Mesenchymal stem cell (in vitro differentiated cells and primary cell): ENCODE data around the gene SLC7A7.
"Not testable (repeated sequence)": the region's sequence is repeated elsewhere in the genome, so short reads cannot be mapped to it uniquely, and the experiment has no call there.

Source experiments
- DNase-seq: peaks from one replicate; pipeline ENCODE4 v3.0.0-alpha.2; 2013
- H2AFZ ChIP-seq: one replicate; pipeline ENCODE4 v1.6.1; 2013; ENCODE audit warnings: low read depth, mild to moderate bottlenecking, control low read depth, inconsistent platforms, low read length, moderate library complexity
- H2AK5ac ChIP-seq: 2 replicates; pipeline ENCODE4 v1.6.1; 2013; ENCODE audit warnings: low read length, moderate library complexity, mild to moderate bottlenecking, inconsistent platforms; ENCODE audit not compliant: severe bottlenecking
- H2BK120ac ChIP-seq: one replicate; pipeline ENCODE4 v1.6.1; 2013; ENCODE audit warnings: low read depth, mild to moderate bottlenecking, inconsistent platforms, low read length, moderate library complexity
- H2BK12ac ChIP-seq, 2 experiments: one replicate each; pipeline ENCODE4 v1.6.1; 2013; ENCODE audit warnings: inconsistent platforms in 2 of 2, low read length in 2 of 2, mild to moderate bottlenecking in 2 of 2, moderate library complexity in 2 of 2, control low read depth in 1 of 2
- H2BK15ac ChIP-seq: one replicate; pipeline ENCODE4 v1.6.1; 2013; ENCODE audit warnings: mild to moderate bottlenecking, low read depth, inconsistent platforms; ENCODE audit not compliant: poor library complexity, severe bottlenecking
- H2BK5ac ChIP-seq: 2 replicates; pipeline ENCODE4 v1.6.1; 2013; ENCODE audit warnings: low read depth, mild to moderate bottlenecking, low read length, control low read depth, inconsistent platforms; ENCODE audit not compliant: poor library complexity, severe bottlenecking
- H3K14ac ChIP-seq, 2 experiments: one replicate each; pipeline ENCODE4 v1.6.1; 2013; ENCODE audit warnings: inconsistent platforms in 2 of 2, low read length in 2 of 2, control low read depth in 1 of 2, mild to moderate bottlenecking in 1 of 2, moderate library complexity in 1 of 2
- H3K18ac ChIP-seq, 2 experiments: one replicate each; pipeline ENCODE4 v1.6.1; 2013; ENCODE audit warnings: inconsistent platforms in 2 of 2, low read length in 2 of 2, control low read depth in 1 of 2, low read depth in 1 of 2, mild to moderate bottlenecking in 1 of 2
- H3K23ac ChIP-seq, 2 experiments: one replicate each; pipeline ENCODE4 v1.6.1; 2013; ENCODE audit warnings: inconsistent platforms in 2 of 2, low read length in 2 of 2, mild to moderate bottlenecking in 2 of 2, moderate library complexity in 2 of 2, control low read depth in 1 of 2
- H3K27ac ChIP-seq: 2 replicates; pipeline ENCODE4 v1.5.1; 2013; ENCODE audit warnings: mild to moderate bottlenecking, moderate library complexity, low read length, control low read depth, inconsistent platforms; ENCODE audit not compliant: poor library complexity, severe bottlenecking
- H3K27me3 ChIP-seq, 2 experiments: 2 replicates each; pipeline versions ENCODE4 v1.6.1 to v1.7.0; 2013; ENCODE audit warnings: low read length in 2 of 2, mild to moderate bottlenecking in 2 of 2, moderate library complexity in 2 of 2, control low read depth in 1 of 2, inconsistent platforms in 1 of 2; ENCODE audit not compliant: control insufficient read depth in 1 of 2, insufficient read depth in 1 of 2
- H3K36me3 ChIP-seq, 2 experiments: 2 replicates each; pipeline versions ENCODE4 v1.6.1 to v1.7.0; 2013; ENCODE audit warnings: low read length in 2 of 2, control low read depth in 1 of 2, inconsistent platforms in 1 of 2, low read depth in 1 of 2, mild to moderate bottlenecking in 1 of 2; ENCODE audit not compliant: insufficient read depth in 2 of 2, control insufficient read depth in 1 of 2
- H3K4ac ChIP-seq, 2 experiments: one replicate each; pipeline ENCODE4 v1.6.1; 2013; ENCODE audit warnings: inconsistent platforms in 2 of 2, low read length in 2 of 2, mild to moderate bottlenecking in 2 of 2, moderate library complexity in 2 of 2, control low read depth in 1 of 2, low read depth in 1 of 2
- H3K4me1 ChIP-seq: 2 replicates; pipeline ENCODE4 v1.6.1; 2013; ENCODE audit warnings: low read depth, low read length, control low read depth; ENCODE audit not compliant: control insufficient read depth, insufficient read depth
- H3K4me2 ChIP-seq: 2 replicates; pipeline ENCODE4 v1.6.1; 2013; ENCODE audit warnings: low read length, mild to moderate bottlenecking, inconsistent platforms; ENCODE audit not compliant: poor library complexity, severe bottlenecking
- H3K4me3 ChIP-seq, 2 experiments: 2 replicates each; pipeline versions ENCODE4 v1.5.1 to v1.7.0; 2013; ENCODE audit warnings: low read length in 2 of 2, mild to moderate bottlenecking in 2 of 2, control low read depth in 1 of 2, low read depth in 1 of 2; ENCODE audit not compliant: insufficient read depth in 1 of 2
- H3K79me1 ChIP-seq: replicated peaks from 2 replicates; pipeline ENCODE4 v1.6.1; 2013; ENCODE audit warnings: mild to moderate bottlenecking, control low read depth, low read length, inconsistent platforms; ENCODE audit not compliant: poor library complexity, severe bottlenecking
- H3K9ac ChIP-seq: 2 replicates; pipeline ENCODE4 v1.7.0; 2013; ENCODE audit warnings: mild to moderate bottlenecking, low read length, moderate library complexity
- H3K9me3 ChIP-seq: 2 replicates; pipeline ENCODE4 v1.7.0; 2013; ENCODE audit warnings: mild to moderate bottlenecking, low read length; ENCODE audit not compliant: control insufficient read depth
- H4K8ac ChIP-seq: one replicate; pipeline ENCODE4 v1.6.1; 2013; ENCODE audit warnings: inconsistent platforms, mild to moderate bottlenecking, low read length, moderate library complexity
- H4K91ac ChIP-seq: one replicate; pipeline ENCODE4 v1.6.1; 2013; ENCODE audit warnings: mild to moderate bottlenecking, low read length, inconsistent platforms
- WGBS: methylation state at CpG from one replicate; pipeline ENCODE4 v1.1.7; 2013; ENCODE audit warnings: mixed read lengths; 5-methylcytosine and 5-hydroxymethylcytosine counted together

SLC7A7 gene

GRCh38 chr14:22830443-22831010 is 15.3 kb upstream of the SLC7A7 start:
- H3K14ac ChIP-seq, result no peak overlapping the region
- H3K27ac ChIP-seq, result no peak overlapping the region
- H3K4me2 ChIP-seq, result peak overlapping the region; percentile 95
- no peak for DNase-seq
- no peak overlapping the region for H3K4ac ChIP-seq
- H2AK5ac ChIP-seq, result no peak overlapping the region
- H4K91ac ChIP-seq, result no peak overlapping the region
- peak overlapping the region; percentile 80 for H2BK120ac ChIP-seq
- H3K27me3 ChIP-seq, result no peaks in the 10 kb centered on the region
- no peak overlapping the region for H2AFZ ChIP-seq
- H4K8ac ChIP-seq, result no peak overlapping the region
- peaks cover 17 to 35% of the 10 kb centered on the region in 2 experiments for H3K36me3 ChIP-seq
- peaks cover 2% of the 10 kb centered on the region for H3K4me1 ChIP-seq
- no peak overlapping the region for H2BK15ac ChIP-seq
- H3K23ac ChIP-seq, result no peak overlapping the region
- H2BK12ac ChIP-seq, result no peak overlapping the region
- no peaks in the 10 kb centered on the region for H3K9me3 ChIP-seq
- no peak overlapping the region for H3K18ac ChIP-seq
- peaks cover 4% of the 10 kb centered on the region for H3K79me1 ChIP-seq
- peak overlapping the region; percentile 93 for H3K9ac ChIP-seq
- WGBS, result 3% methylated on average over 2 of the region's 3 CpGs
- H2BK5ac ChIP-seq, result no peak overlapping the region
- H3K4me3 ChIP-seq, result peak overlapping the region in 1 of 2 experiments; percentile 92

GRCh38 chr14:22829661-22830442 is 14.6 kb upstream of the SLC7A7 start, which contains the start of gene MRPL52:
TSS of gene MRPL52 (plus strand) at chr14:22829887. CDS start at chr14:22829913, 26 bp downstream.
- peak within 1 kb of the TSS; percentile 92 to 95 for H3K4me3 ChIP-seq
- H2BK5ac ChIP-seq, result peak within 1 kb of the TSS; percentile 94
- peak; percentile 88 for DNase-seq
- H3K4me1 ChIP-seq, result peaks cover 3% of the 10 kb centered on the region
- no peaks in the 10 kb centered on the region for H3K27me3 ChIP-seq
- peak within 1 kb of the TSS; percentile 98 for H2AFZ ChIP-seq
- peak within 1 kb of the TSS; percentile 84 for H4K91ac ChIP-seq
- peaks cover 4% of the 10 kb centered on the region for H3K79me1 ChIP-seq
- peak within 1 kb of the TSS; percentile 80 for H2BK120ac ChIP-seq
- peak within 1 kb of the TSS; percentile 72 to 93 for H3K18ac ChIP-seq
- WGBS, result 1% methylated on average over 41 of the region's 41 CpGs
- peak within 1 kb of the TSS; percentile 60 for H3K27ac ChIP-seq
- no peaks in the 10 kb centered on the region for H3K9me3 ChIP-seq
- peak within 1 kb of the TSS in 1 of 2 experiments; percentile 83 for H3K23ac ChIP-seq
- H2BK12ac ChIP-seq, result peak within 1 kb of the TSS in 1 of 2 experiments; percentile 63
- H3K36me3 ChIP-seq, result peaks cover 14 to 29% of the 10 kb centered on the region in 2 experiments
- peak within 1 kb of the TSS; percentile 96 for H4K8ac ChIP-seq
- H3K4ac ChIP-seq, result peak within 1 kb of the TSS; percentile 84 to 95
- H3K4me2 ChIP-seq, result peak within 1 kb of the TSS; percentile 95
- H2AK5ac ChIP-seq, result peak within 1 kb of the TSS; percentile 41
- H3K9ac ChIP-seq, result peak within 1 kb of the TSS; percentile 93
- H2BK15ac ChIP-seq, result peak within 1 kb of the TSS; percentile 77
- H3K14ac ChIP-seq, result peak within 1 kb of the TSS in 1 of 2 experiments; percentile 86

- H2BK5ac ChIP-seq, H3K9me3 ChIP-seq, DNase-seq, H2BK120ac ChIP-seq, H3K79me1 ChIP-seq, H3K14ac ChIP-seq, H3K4me1 ChIP-seq, H3K27me3 ChIP-seq, H3K23ac ChIP-seq, H4K91ac ChIP-seq: not testable (repeated sequence)
- peak overlapping the region in 1 of 2 experiments; percentile 92 for H3K4me3 ChIP-seq
- peak overlapping the region; percentile 96 for H4K8ac ChIP-seq
- H2BK12ac ChIP-seq, result peak overlapping the region in 1 of 2 experiments; percentile 61
- H3K27ac ChIP-seq, result peak overlapping the region; percentile 56
- H2BK15ac ChIP-seq, result peak overlapping the region; percentile 40
- H3K9ac ChIP-seq, result peak overlapping the region; percentile 93
- H2AFZ ChIP-seq, result peak overlapping the region; percentile 62
- 89% methylated on average over 7 of the region's 12 CpGs for WGBS
- H2AK5ac ChIP-seq, result peak overlapping the region; percentile 41
- peak overlapping the region; percentile 38 to 72 for H3K18ac ChIP-seq
- H3K36me3 ChIP-seq, result peaks cover 7 to 22% of the 10 kb centered on the region in 2 experiments
- peak overlapping the region; percentile 70 to 83 for H3K4ac ChIP-seq
- H3K4me2 ChIP-seq, result peak overlapping the region; percentile 25
These were observed 13.9 kb upstream of the SLC7A7 start for GRCh38 chr14:22829076-22829660.
